Activated T-helper 2 cell treated with anti-CD3 and anti-CD28 coated beads, Interferon-gamma antibody, Interleukin-2, Interleukin-4, amounts not matched to agents 10 μg/mL and 5 μg/mL and 100 μg/mL, durations not matched to agents 14 hours and 24 hours and 36 hours (primary cell): ENCODE results near the gene SNX24. TPM values are rescaled to one million over a fixed set of nuclear protein-coding genes. Genes with fewer than 3 reads are reported as not detected.
"Not testable (repeated sequence)": the region's sequence is repeated elsewhere in the genome, so short reads cannot be mapped to it uniquely, and the experiment has no call there.

ENCODE experiments used
- DNase-seq: peaks from one replicate; pipeline ENCODE4 v3.0.0; 2021; ENCODE audit warnings: low spot score
- H3K27ac Mint-ChIP-seq: one replicate; pipeline ENCODE4 v1.8.0; 2021; ENCODE audit warnings: mixed read lengths
- H3K27me3 Mint-ChIP-seq: one replicate; pipeline ENCODE4 v1.8.0; 2021; ENCODE audit warnings: low read depth, mixed read lengths
- H3K36me3 Mint-ChIP-seq: one replicate; pipeline ENCODE4 v1.8.0; 2021; ENCODE audit warnings: low read depth, mixed read lengths
- H3K4me1 Mint-ChIP-seq: one replicate; pipeline ENCODE4 v1.8.0; 2021; ENCODE audit warnings: low read depth, mixed read lengths
- H3K4me3 Mint-ChIP-seq: one replicate; pipeline ENCODE4 v1.8.0; 2021; ENCODE audit warnings: low read depth, mild to moderate bottlenecking, moderate library complexity, mixed read lengths
- H3K9me3 Mint-ChIP-seq: one replicate; pipeline ENCODE4 v1.8.0; 2021; ENCODE audit warnings: mixed read lengths
- intact Hi-C: fragments of 100-400 bp; cut with micrococcal nuclease; formaldehyde crosslinking; loops from one replicate; pipeline ENCODE4 v1.15.1; 2023
- total RNA-seq: library from RNA; stranded (reverse); gene quantifications from 2 replicates; pipeline ENCODE4 v1.2.3, GENCODE V29; 2022

SNX24 gene
- total RNA-seq, 1 donor from 2014 or later: 1.7 TPM

DNA sequence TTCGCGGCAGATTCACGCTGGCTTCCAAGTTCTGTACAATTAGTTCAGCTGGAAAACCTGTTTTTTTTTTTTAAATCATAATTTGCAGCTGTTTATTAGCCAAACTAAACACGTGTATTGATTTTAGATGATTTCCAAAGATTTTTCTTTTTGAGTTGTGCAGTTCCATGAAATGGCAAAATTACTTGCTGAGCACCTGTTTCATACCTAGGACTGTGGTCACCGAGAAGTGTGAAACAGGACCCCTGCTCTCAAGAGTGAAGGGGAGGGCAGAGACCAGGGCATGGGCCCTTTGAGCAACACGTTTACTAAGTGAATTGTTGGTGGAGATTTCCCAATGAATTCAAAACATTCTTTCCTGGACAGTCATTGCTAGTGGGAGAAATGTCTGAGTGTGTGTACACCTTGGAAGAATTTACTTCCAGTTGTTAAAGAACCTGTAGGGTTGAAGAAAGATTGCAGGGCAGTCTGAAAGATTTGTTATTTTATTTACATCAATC lies 688 bp downstream of the SNX24 start:
- Mint-ChIP-seq H3K27me3 (peaks cover 21% of the 10 kb centered on the region), H3K9me3 (no peaks in the 10 kb centered on the region), H3K4me1 (peaks cover 17% of the 10 kb centered on the region), H3K36me3 (no peaks in the 10 kb centered on the region), H3K4me3 (peak overlapping the region; percentile 24), H3K27ac (no peak overlapping the region)
- no peak for DNase-seq
- intact Hi-C loops: loop anchor here (10.0 kb wide), 1 partner anchor 141 kb away; no protein-coding TSS in a partner anchor

DNA sequence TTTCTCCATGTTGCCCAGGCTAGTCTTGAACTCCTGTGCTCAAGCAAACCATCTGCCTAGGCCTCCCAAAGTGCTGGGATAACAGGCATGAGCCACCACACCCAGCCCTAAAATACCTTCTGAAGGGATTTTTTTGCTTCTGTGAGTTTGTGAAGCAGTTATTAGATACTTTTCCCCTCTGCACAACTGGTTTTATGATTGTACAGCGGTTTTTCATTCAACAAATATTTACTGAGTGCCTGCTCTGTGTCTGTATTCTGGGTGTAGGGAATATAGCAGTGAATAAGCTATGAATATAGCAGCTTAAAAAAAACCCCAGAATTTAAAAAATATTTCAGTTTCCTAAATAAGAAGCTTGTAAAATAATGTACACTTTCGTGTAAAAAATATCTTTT lies 2.3 kb downstream of the SNX24 start:
- Mint-ChIP-seq H3K36me3 (no peaks in the 10 kb centered on the region), H3K27me3 (peaks cover 14% of the 10 kb centered on the region), H3K9me3 (no peaks in the 10 kb centered on the region), H3K4me3 (no peak overlapping the region), H3K27ac (no peak overlapping the region), H3K4me1 (peaks cover 17% of the 10 kb centered on the region)
- no peak for DNase-seq
- intact Hi-C loops: loop anchor here (10.0 kb wide), 1 partner anchor 143 kb away; no protein-coding TSS in a partner anchor

DNA sequence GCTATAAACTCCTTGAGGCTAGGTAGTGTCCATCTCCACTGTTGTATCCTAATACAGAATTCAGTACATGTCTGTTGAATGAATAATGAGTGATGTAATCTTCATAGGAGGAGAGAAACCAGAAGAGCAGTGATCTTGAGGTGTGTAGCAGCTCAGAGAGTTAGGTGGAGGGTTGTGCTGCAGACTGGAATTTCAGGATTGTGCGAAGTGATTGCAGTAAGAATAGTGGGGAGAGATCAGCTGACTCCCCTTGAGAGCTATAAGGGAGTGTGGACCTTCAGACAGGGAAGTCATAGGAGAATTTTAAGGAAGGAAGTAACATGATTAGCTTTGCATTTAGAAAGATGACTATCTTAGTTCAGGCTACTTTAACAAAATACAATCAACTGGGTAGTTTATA lies 4.4 kb downstream of the SNX24 start:
- no peaks in the 10 kb centered on the region for H3K36me3 Mint-ChIP-seq
- intact Hi-C loops: loop anchor here (10.0 kb wide), 1 partner anchor 145 kb away; no protein-coding TSS in a partner anchor
- H3K27ac Mint-ChIP-seq: no peak overlapping the region
- H3K4me1 Mint-ChIP-seq: peaks cover 8% of the 10 kb centered on the region
- H3K9me3 Mint-ChIP-seq: no peaks in the 10 kb centered on the region
- no peak overlapping the region for H3K4me3 Mint-ChIP-seq
- no peak for DNase-seq
- H3K27me3 Mint-ChIP-seq: peaks cover 12% of the 10 kb centered on the region

DNA sequence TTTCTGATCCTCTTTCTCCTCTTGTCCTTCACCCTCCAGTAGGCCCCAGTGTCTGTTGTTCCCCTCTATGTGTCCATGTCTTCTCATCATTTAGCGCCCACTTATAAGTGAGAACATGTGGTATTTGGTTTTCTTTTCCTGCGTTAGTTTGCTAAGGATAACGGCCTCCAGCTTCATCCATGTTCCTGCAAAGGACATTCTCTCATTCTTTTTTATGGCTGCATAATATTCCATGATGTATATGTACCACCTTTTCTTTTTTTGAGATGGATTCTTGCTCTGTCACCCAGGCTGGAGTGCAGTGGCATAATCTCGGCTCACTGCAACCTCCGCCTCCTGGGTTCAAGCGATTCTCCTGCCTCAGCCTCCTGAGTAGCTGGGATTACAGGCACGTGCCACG lies 12.1 kb downstream of the SNX24 start:
- H3K4me3 Mint-ChIP-seq, H3K27ac Mint-ChIP-seq, H3K36me3 Mint-ChIP-seq, H3K4me1 Mint-ChIP-seq, DNase-seq, H3K9me3 Mint-ChIP-seq, H3K27me3 Mint-ChIP-seq, intact Hi-C loops: not testable (repeated sequence)

DNA sequence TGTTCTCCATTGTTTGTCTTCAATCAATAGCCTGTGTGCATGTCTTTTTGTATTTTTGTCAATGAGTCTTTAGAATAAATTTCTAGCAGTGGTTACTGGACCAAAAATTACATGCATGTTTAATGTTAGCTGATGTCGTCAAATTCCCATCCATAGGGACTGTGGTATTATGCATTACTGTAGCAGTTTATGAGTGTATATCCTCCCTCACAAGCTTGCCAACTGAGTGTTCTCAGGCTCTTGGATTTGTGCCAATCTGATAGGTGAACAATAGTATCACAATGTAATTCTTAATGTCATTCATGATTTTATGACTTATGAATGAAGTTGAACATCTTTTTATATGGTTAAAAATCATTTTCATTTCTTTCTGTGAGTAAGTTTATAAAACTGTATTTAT lies 13.0 kb downstream of the SNX24 start:
- no peak overlapping the region for H3K4me3 Mint-ChIP-seq
- no peak for DNase-seq
- intact Hi-C loops: no loop called here
- no peak overlapping the region for H3K27ac Mint-ChIP-seq
- no peaks in the 10 kb centered on the region for H3K9me3 Mint-ChIP-seq
- no peaks in the 10 kb centered on the region for H3K4me1 Mint-ChIP-seq
- no peaks in the 10 kb centered on the region for H3K36me3 Mint-ChIP-seq
- H3K27me3 Mint-ChIP-seq: peaks cover 7% of the 10 kb centered on the region

DNA sequence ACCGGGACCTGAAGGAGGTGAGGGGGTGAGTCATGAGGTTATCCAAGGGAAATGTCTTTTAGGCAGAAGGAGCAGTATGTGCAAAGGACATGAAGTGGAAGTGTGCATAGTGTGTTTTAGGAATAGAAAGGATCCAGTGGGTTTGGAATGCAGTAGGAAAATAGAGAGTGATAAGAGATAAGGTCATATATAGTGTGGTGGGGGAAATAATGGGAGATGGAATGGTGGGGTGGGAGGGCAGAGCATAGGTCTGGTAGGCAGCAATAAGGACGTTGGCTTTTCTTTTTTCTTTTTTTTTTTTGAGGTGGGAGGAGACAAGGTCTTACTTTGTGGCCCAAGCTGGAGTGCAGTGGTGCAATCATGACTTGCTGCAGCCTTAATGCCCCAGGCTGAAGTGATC lies 17.8 kb downstream of the SNX24 start:
- Mint-ChIP-seq H3K9me3 (no peaks in the 10 kb centered on the region), H3K27me3 (peaks cover 6% of the 10 kb centered on the region), H3K27ac (no peak overlapping the region), H3K4me1 (peaks cover 4% of the 10 kb centered on the region), H3K4me3 (no peak overlapping the region), H3K36me3 (no peaks in the 10 kb centered on the region)
- DNase-seq: no peak
- intact Hi-C loops: no loop called here

DNA sequence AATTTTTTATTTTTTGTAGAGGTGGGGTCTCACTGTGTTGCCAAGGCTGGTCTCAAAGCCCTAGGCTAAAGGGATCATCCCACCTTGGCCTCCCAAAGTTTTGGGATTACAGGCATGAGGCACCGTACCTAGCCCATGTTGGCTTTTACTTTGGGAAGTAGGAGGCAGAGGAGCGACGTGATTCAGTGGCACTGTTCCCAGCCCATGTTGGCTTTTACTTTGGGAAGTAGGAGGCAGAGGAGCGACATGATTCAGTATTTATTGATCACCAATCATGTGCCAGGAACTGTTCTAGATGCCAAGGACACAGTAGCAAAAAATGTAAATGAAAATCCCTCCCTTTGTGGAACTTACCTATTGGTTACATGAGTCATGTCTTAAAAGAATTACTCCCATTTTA lies 18.3 kb downstream of the SNX24 start:
- no peak overlapping the region for H3K27ac Mint-ChIP-seq
- no peak overlapping the region for H3K4me3 Mint-ChIP-seq
- no peaks in the 10 kb centered on the region for H3K36me3 Mint-ChIP-seq
- peaks cover 6% of the 10 kb centered on the region for H3K27me3 Mint-ChIP-seq
- no peak for DNase-seq
- intact Hi-C loops: no loop called here
- H3K4me1 Mint-ChIP-seq: peaks cover 4% of the 10 kb centered on the region
- no peaks in the 10 kb centered on the region for H3K9me3 Mint-ChIP-seq

DNA sequence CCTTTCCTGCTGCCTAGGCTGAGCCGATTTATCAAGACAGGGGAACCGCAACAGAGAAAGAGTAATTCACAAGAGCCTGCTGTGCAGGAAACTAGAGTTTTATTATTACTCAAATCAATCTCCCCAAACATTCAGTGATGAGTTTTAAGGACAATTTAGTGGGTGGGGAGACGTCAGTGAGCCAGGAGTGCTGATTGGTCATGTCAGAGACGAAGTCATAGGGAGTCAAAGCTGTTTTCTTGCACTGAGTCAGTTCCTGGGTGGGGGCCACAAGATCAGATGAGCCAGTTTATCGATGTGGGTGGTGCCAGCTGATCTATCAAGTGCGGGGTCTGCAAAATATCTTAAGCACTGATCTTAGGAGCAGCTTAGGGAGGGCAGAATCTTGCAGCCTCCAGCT lies 19.0 kb downstream of the SNX24 start:
- peaks cover 6% of the 10 kb centered on the region for H3K27me3 Mint-ChIP-seq
- no peak overlapping the region for H3K4me3 Mint-ChIP-seq
- intact Hi-C loops: no loop called here
- DNase-seq: no peak
- no peak overlapping the region for H3K27ac Mint-ChIP-seq
- peaks cover 4% of the 10 kb centered on the region for H3K4me1 Mint-ChIP-seq
- H3K9me3 Mint-ChIP-seq: no peaks in the 10 kb centered on the region
- H3K36me3 Mint-ChIP-seq: no peaks in the 10 kb centered on the region

DNA sequence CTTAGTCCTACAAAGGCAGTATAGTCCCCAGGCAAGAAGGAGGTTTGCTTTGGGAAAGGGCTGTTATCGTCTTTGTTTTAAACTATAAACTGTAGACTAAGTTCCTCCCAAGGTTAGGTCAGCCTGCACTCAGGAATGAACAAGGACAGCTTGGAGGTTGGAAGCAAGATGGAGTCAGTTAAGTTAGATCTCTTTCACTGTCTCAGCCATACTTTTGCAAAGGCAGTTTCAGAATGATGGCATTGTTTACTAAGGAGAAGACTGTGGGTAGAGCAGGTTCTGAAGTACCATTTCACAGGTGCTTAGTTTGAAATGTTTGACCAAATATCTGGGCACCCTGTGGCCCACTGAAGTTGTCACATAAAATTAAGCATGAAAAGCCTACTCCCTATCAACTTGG lies 19.4 kb downstream of the SNX24 start:
- no peaks in the 10 kb centered on the region for H3K36me3 Mint-ChIP-seq
- no peak overlapping the region for H3K27ac Mint-ChIP-seq
- no peaks in the 10 kb centered on the region for H3K9me3 Mint-ChIP-seq
- H3K27me3 Mint-ChIP-seq: peaks cover 5% of the 10 kb centered on the region
- no peak for DNase-seq
- intact Hi-C loops: no loop called here
- peaks cover 4% of the 10 kb centered on the region for H3K4me1 Mint-ChIP-seq
- H3K4me3 Mint-ChIP-seq: no peak overlapping the region

DNA sequence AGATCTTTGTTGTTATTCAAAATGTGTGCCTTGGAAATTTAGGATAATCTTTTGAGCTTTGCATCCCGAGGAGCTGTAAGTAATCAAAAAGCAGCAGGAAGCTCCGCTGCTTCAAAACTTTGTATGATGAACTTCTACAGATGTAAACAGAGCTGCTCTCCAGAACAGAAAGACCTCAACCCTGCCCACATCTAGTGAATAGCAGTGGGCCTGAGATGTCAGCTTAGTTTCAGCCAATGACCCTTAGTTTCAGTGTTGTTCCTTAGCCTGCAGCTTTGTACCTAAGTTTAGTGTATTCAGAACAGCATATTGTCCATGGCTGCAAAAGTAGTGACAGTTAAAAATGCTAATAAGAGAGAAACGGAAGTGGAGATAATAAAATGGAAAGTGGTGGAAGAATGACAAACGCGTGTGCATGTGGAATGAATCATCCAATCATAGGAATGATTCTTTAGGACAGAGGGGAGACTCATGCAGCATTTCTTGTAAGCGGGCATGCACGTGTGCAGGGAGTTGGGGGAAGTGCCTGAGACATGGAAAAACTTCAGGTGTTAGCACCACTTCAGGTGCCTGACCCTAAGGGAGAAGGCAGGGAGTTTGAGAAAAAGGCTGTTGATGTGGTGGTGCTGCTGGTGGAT lies 24.9 kb downstream of the SNX24 start:
- intact Hi-C loops: no loop called here
- no peaks in the 10 kb centered on the region for H3K9me3 Mint-ChIP-seq
- no peaks in the 10 kb centered on the region for H3K4me1 Mint-ChIP-seq
- H3K27ac Mint-ChIP-seq: no peak overlapping the region
- no peaks in the 10 kb centered on the region for H3K27me3 Mint-ChIP-seq
- H3K36me3 Mint-ChIP-seq: no peaks in the 10 kb centered on the region
- DNase-seq: no peak
- H3K4me3 Mint-ChIP-seq: no peak overlapping the region

DNA sequence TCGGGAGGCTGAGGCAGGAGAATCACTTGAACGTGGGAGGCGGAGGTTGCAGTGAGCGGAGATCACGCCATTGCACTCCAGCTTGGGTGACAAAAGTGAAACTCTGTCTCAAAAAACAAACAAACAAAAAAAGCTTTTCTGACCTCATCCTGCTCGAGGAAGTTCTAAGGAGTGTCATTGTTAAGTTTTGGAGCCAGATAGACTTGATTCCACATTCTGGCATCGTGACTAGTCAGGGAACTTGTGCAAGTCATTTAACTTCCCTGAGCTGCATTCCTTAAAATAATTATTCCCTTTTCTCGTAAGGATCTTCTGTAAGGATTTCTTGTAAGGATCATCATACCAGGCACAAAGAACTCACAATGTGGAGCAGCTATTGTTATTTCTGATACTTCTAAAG lies 26.2 kb downstream of the SNX24 start:
- DNase-seq: no peak
- Mint-ChIP-seq H3K27ac (no peak overlapping the region), H3K4me3 (no peak overlapping the region), H3K4me1 (no peaks in the 10 kb centered on the region), H3K36me3 (no peaks in the 10 kb centered on the region), H3K27me3 (no peaks in the 10 kb centered on the region), H3K9me3 (no peaks in the 10 kb centered on the region)
- intact Hi-C loops: no loop called here

DNA sequence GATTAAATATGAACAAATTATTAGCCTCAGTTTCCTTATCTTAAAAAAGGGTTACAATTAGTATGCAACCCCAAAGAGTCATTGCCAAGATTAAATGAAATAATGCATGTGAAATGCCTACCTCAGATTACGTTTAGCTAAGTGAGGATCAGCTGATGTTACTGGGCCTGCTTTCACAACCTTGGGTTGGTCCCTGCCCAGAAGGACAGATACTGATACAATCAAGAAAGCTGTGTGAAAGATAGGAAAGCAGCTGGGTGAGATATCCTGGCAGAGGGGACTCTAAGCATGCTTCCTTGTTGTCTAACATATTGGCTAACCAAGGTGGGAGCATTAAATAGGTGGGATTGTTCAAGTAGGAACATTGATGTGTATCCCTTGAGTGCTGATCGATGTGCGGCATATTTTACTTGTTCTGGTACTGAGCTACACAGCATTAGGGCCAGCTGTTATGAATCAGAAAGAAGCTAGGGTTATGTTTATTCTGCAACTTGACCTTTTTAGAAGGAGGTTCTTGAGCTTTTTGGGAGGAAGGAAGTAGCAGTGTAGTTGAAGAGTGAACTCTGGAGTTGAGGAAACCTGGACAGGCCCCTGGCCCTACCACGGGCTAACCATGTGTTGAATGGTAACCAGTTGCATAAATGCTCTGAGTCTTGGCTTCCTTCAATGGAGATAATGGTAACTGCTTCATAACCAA lies 28.9 kb downstream of the SNX24 start:
- H3K27ac Mint-ChIP-seq: no peak overlapping the region
- H3K4me3 Mint-ChIP-seq: no peak overlapping the region
- intact Hi-C loops: no loop called here
- H3K36me3 Mint-ChIP-seq: no peaks in the 10 kb centered on the region
- H3K9me3 Mint-ChIP-seq: no peaks in the 10 kb centered on the region
- peaks cover 3% of the 10 kb centered on the region for H3K27me3 Mint-ChIP-seq
- DNase-seq: no peak
- H3K4me1 Mint-ChIP-seq: no peaks in the 10 kb centered on the region

DNA sequence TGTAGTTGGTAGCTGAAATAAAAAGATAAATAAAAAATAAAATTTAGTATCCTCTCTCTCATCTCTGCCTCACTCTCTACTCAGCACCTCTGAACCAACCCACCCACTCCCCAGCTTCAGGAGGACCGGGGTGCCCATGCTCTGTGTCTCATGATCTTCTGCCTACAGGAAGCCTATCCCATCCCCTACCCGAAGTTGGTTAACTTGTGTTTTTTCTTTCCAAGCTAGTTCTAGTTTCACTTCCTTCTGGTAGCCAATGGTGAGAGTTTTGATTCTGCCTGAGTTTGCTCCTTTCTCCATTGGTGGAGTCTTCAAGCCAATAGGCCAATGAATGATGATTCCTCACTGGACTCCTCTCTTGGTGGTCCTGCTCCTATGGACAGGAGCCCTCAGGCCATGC lies 32.1 kb downstream of the SNX24 start:
- DNase-seq: no peak
- intact Hi-C loops: no loop called here
- no peak overlapping the region for H3K27ac Mint-ChIP-seq
- H3K9me3 Mint-ChIP-seq: no peaks in the 10 kb centered on the region
- no peaks in the 10 kb centered on the region for H3K36me3 Mint-ChIP-seq
- peaks cover 3% of the 10 kb centered on the region for H3K27me3 Mint-ChIP-seq
- no peak overlapping the region for H3K4me3 Mint-ChIP-seq
- peaks cover 3% of the 10 kb centered on the region for H3K4me1 Mint-ChIP-seq
